Hepatocyte (in vitro differentiated cells): ENCODE measurements around the gene RAB27A.
"Not testable (repeated sequence)": the region's sequence is repeated elsewhere in the genome, so short reads cannot be mapped to it uniquely, and the experiment has no call there.

Source experiments
- CTCF ChIP-seq: fragments of 200-600 bp; sonication (generic); IDR thresholded peaks from 2 replicates; pipeline ENCODE4 v1.5.1; 2016; ENCODE audit warnings: antibody characterized with exemption, mild to moderate bottlenecking; ENCODE audit not compliant: poor library complexity
- EZH2 ChIP-seq: fragments of 200-600 bp; sonication (generic); IDR thresholded peaks from 2 replicates; pipeline ENCODE4 v1.6.1; 2016; ENCODE audit warnings: antibody characterized with exemption, mild to moderate bottlenecking, borderline replicate concordance
- EZH2phosphoT487 ChIP-seq: fragments of 200-600 bp; sonication (generic); IDR thresholded peaks from one replicate; pipeline ENCODE4 v1.6.1; 2018; ENCODE audit warnings: antibody characterized with exemption, mild to moderate bottlenecking, low read depth, moderate library complexity; ENCODE audit not compliant: unreplicated experiment, severe bottlenecking

- TF ChIP-seq CTCF, EZH2phosphoT487, EZH2: not testable (repeated sequence)
Observed at GRCh38 chr15:55302801-55303200, 13.2 kb upstream of the RAB27A start.
